ENCODE measurements around the gene MLST8.

MLST8 gene

DNA sequence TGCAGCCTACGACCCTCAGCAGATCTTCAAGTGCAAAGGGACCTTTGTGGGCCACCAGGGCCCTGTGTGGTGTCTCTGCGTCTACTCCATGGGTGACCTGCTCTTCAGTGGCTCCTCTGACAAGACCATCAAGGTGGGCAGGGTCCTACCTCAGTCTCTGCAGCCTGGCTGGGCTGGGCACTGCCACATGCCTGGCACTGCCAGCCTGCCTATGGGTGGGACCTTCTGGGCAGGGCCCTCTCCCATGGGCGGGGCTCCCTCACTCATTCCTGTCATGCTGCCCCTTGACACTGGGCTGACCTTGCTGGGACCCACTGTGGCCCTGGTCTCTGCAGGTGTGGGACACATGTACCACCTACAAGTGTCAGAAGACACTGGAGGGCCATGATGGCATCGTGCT lies 31.3 kb upstream of the MLST8 start:
- DNase-seq, result no peak

- DNase-seq, result no peak
These were observed 30.7 kb upstream of the MLST8 start for GRCh38 chr16:2174396-2175131.

DNA sequence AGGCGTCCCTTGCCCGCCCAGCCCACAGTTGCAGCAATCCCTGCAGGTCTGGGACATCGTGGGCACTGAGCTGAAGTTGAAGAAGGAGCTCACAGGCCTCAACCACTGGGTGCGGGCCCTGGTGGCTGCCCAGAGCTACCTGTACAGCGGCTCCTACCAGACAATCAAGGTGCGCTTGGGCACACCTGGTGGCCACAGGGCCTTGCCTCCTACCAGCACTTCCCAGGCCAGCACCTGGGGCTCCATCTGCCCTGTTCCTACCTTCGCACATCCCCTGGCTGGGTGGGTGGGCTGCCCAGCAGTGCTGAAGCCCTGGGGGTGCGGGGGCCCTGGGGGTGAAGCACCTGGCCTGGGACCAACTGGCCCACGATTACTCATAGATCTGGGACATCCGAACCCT lies 29.8 kb upstream of the MLST8 start:
- no peak for DNase-seq

- DNase-seq, result no peak
These were observed 29.2 kb upstream of the MLST8 start for GRCh38 chr16:2176047-2176446.

DNA sequence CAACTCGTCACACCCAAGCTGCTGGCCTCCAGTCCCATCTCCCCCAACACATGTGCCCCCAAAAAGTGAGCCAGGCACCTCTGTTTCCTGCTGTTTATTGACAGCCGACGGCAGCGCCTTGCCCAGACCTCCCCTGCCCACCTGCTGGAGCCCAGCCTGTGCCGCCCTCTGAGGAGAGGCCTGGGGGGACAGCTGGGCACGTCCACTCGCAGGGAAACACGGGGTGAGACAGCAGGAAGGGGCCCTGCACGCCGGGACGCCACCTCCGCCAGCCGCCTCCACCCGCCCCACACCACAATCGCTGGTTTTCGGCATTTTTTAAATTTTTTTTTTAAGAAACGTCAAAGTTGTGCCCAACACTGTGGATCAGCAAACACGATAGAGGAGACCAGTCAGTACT lies 28.2 kb upstream of the MLST8 start:
- no peak for DNase-seq

DNA sequence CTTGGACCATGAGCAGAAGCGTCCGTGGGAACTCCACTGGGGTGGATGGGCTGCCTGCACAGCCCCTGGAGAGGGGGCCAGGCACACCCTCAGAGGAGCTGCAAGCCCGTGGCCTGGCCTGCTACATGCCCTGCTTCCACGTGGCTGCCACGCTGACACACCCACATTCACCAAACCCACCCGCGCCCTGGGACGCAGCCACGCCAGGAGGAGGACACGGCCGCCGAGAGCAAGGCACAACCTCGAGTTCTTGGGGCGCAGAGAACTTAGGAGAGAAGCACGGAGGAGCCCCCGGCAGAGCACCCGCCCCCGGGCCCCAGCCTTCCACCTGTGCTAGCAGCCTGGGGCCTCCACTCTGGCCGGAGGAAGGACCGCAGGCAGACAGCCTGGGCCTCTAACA lies 27.7 kb upstream of the MLST8 start:
- DNase-seq, result no peak

- DNase-seq, result no peak
These were observed 26.7 kb upstream of the MLST8 start for GRCh38 chr16:2178321-2179106.

DNA sequence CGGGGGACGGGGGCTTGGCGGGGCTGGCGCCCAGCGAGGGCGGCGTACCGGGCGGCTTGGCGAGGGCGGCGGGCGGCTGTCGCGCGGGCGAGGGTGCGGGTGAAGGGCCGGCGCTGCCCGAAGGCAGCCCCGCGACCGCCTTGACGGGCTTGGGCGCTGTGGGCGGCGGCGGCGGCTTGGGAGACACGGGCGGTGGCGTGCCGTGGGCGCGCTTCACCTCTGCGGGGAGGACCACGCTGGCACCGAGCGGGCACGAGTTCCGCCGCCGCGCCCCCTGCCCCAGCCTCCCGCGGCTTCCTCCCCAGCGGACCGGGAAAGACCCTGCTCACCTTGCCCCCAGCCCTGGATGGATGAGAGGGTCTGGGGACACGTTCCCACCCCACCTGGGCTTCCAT lies 26.1 kb upstream of the MLST8 start:
- DNase-seq, result no peak

DNA sequence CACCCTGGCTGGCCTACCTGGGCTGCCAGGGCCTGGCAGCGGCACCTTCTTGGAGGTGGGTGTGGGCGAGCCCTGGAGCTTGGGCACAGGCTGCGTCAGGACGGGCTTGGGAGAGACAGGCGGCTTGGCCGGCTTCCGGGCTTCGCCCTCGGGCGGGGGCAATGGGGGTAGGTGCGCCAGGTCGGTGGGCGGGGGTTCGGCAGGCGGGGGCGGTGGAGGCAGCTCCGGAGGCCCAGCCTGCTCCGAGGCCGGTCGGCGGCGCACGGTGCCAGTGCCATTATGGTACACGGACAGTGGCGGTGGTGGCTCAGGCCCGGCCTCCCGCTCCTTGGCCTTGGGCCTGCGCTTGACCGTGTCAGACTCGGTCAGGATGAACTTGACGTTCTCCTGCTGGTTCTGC lies 25.7 kb upstream of the MLST8 start:
- DNase-seq, result no peak

- no peak for DNase-seq
These were observed 24.8 kb upstream of the MLST8 start for GRCh38 chr16:2180461-2180860.

GRCh38 chr16:2180962-2181923 lies 24.0 kb upstream of the MLST8 start:
- DNase-seq, result no peak

- no peak for DNase-seq
These were observed 23.3 kb upstream of the MLST8 start for GRCh38 chr16:2181952-2182351.

- DNase-seq, result no peak
These were observed 21.6 kb upstream of the MLST8 start for GRCh38 chr16:2183671-2184070.

- no peak for DNase-seq
These were observed 20.9 kb upstream of the MLST8 start for GRCh38 chr16:2184346-2184745.

DNA sequence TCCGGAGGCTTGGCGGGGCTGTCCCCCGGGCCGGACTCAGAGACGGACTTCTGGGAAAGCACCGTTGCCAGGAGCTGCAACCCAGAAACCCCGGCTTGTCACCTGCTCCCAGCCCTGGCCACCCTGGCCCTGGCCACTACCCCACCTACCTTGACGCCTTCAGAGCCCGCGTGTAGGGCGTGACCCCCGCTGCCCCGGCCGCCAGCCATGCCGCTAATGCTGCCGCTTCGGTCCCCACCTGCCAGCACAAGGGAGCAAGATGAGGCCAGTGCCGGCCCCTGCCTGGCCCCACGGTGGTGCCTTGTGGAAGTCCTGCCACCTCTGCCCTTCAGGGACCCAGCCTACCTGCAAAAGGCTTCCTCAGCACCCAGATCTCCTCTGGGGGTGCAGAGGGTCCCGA lies 20.3 kb upstream of the MLST8 start:
- no peak for DNase-seq

DNA sequence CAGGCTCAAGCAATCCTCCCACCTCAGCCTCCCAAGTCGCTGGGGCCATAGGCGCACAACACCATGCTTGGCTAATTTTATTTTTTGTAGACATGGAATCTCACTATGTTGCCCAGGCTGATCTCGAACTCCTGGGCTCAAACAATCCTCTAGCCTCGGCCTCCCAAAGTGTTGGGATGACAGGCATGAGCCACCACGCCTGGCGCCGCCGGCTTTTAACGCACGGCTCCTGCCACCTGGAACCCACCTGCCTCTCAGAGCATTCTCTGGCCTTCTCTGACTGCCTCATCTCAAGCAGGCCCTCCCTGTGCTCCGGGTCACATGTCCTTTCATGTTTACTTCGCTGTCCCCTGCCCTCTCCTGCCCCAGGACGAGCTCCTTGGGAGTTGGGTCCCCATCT lies 19.2 kb upstream of the MLST8 start:
- DNase-seq, result no peak

DNA sequence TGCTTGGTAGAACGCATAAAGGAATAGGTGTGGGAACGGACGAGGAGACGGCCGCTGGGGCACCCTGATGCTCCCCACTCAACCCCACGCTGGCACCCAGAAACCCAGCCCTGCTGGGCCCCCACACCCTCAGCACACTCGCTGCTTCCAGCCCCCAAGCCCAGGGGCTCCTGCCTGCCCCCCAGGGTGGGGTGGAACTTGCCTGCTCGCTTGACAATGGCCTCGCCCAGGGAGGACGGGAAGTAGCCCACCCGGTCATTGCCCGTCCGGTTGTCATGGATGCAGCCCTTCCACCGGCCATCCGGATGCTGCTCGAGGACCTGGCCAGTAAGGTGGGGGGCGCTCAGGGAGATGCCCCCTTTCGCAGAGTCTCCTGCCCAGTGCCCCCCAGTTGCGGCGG lies 18.7 kb upstream of the MLST8 start:
- DNase-seq, result no peak

- no peak for DNase-seq
These were observed 18.0 kb upstream of the MLST8 start for GRCh38 chr16:2187212-2187611.

DNA sequence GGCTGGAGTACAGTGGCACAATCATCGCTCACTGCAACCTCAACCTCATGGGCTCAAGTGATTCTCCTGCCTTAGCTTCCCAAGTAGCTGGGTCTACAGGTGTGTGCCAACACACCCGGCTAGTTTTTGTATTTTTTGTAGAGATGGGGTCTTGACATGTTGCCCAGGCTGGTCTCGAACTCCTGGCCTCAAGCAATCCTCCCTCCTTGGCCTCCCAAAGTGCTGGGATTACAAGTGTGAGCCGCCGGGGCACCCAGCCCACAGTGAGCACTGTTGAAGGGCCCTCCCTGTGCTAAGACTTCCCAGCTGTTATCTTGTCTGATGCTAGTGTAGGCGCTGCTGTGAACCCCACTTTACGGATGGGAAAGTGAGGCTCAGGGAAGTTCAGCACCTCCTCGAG lies 16.9 kb upstream of the MLST8 start:
- no peak for DNase-seq

GRCh38 chr16:2189252-2189893 lies 15.9 kb upstream of the MLST8 start:
- DNase-seq, result no peak

DNA sequence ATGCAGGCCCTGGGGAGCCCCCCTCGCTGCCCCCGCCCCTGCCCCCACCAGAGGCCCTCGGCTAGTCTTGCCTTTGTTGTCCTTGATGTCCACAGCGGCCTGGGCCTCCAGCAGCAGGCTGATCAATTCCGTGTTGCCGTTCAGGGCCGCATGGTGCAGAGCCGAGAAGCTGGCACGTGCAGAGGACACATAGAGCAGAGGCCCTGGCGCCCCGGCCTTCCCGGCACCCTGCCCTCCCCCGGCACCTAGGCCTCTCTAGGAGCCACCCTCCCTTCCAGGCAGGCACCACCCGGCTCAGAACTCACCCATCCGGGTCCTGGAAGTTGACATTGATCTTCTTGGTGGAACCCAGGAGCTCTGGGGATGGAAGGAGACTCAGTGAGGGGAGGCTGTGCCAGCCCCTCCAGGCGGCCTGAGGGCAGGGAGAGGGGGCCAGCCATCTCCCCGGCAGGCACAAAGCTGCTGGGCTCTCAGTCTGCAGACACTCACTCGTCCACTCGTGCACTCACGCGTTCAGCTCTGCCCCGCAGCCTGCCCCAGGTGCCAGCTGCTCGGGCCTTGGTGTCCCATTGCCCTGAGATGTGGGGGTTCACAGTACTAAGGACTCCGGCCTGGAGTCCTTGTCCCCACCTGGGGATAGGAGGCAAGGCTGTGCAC lies 15.1 kb upstream of the MLST8 start:
- no peak for DNase-seq

DNA sequence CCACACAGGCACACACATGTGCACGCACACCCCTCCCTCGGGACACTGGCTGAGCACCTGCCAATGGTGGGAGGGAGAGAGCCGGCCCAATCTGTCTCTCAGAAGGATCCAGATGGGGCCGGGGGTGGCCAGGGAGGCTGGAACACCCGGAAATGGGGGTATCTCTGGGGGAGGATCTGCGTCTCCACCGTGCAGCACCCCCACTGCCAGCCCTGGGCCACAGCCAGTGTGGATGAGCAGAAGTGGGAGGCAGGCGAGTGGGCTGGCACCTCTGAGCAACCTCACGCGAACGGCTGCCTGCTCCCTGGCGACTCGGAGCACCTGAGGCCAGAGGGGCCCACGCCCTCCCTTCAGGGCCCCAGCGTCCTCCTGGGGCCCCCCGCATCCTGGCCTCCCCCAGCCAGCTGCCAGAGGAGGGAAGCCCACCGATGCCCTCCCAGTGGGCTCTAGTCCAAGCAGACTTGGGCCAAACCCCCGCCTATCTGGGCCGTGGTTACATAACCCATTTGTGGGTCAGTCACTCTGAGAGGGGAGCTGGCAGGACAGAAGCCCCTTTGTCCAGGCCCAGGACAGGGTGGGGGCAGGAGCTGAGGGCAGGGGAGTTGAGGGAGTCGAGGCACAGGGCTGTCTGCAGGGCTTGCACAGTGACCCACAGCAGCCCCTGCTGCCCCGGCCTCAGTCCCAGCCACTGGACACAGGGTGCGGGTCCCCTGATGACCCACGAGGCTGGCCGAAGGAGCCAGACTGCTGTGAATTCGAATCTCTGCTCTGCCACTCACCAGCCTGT lies 14.4 kb upstream of the MLST8 start:
- no peak for DNase-seq
